H9 (cell line): ENCODE results near the gene JPT2. TPM values are rescaled to one million over a fixed set of nuclear protein-coding genes. Genes with fewer than 3 reads are reported as not detected.

ENCODE experiments used
- DNase-seq: peaks from one replicate; pipeline ENCODE4 v3.0.0-alpha.2; 2017
- H2AFZ ChIP-seq: one replicate; pipeline ENCODE4 v1.6.1; 2013; ENCODE audit warnings: mild to moderate bottlenecking, low read length, control low read depth, moderate library complexity
- H2AK5ac ChIP-seq: 2 replicates; pipeline ENCODE4 v1.6.1; 2013; ENCODE audit warnings: low read length, control low read depth, mixed read lengths; ENCODE audit not compliant: insufficient read length
- H2BK120ac ChIP-seq: one replicate; pipeline ENCODE4 v1.6.1; 2013; ENCODE audit warnings: low read depth, mild to moderate bottlenecking, low read length, control low read depth, inconsistent platforms; ENCODE audit not compliant: poor library complexity, severe bottlenecking
- H2BK12ac ChIP-seq: 2 replicates; pipeline ENCODE4 v1.6.1; 2013; ENCODE audit warnings: low read length, control low read depth, mixed read lengths, low read depth; ENCODE audit not compliant: insufficient read length
- H2BK15ac ChIP-seq: 2 replicates; pipeline ENCODE4 v1.6.1; 2013; ENCODE audit warnings: low read depth, low read length, control low read depth
- H2BK20ac ChIP-seq: one replicate; pipeline ENCODE4 v1.6.1; 2013; ENCODE audit warnings: low read depth, mild to moderate bottlenecking, low read length, control low read depth, inconsistent platforms; ENCODE audit not compliant: poor library complexity, severe bottlenecking
- H2BK5ac ChIP-seq: 2 replicates; pipeline ENCODE4 v1.6.1; 2013; ENCODE audit warnings: low read length, control low read depth, mixed read lengths; ENCODE audit not compliant: insufficient read length
- H3K14ac ChIP-seq: 2 replicates; pipeline ENCODE4 v1.6.1; 2013; ENCODE audit warnings: low read length, control low read depth; ENCODE audit not compliant: insufficient read depth
- H3K18ac ChIP-seq: 2 replicates; pipeline ENCODE4 v1.6.1; 2013; ENCODE audit warnings: low read depth, mild to moderate bottlenecking, mixed read lengths, low read length, control low read depth; ENCODE audit not compliant: insufficient read length
- H3K23ac ChIP-seq: 2 replicates; pipeline ENCODE4 v1.6.1; 2013; ENCODE audit warnings: low read length, control low read depth, mixed read lengths, low read depth; ENCODE audit not compliant: insufficient read length
- H3K23me2 ChIP-seq: 2 replicates; pipeline ENCODE4 v1.6.1; 2013; ENCODE audit warnings: low read depth, mild to moderate bottlenecking, mixed read lengths, low read length, control low read depth; ENCODE audit not compliant: insufficient read length, poor library complexity, severe bottlenecking
- H3K27ac ChIP-seq: 2 replicates; pipeline ENCODE4 v1.5.1; 2013; ENCODE audit warnings: low read length, control low read depth, mixed read lengths, low read depth; ENCODE audit not compliant: insufficient read length
- H3K27me3 ChIP-seq: 2 replicates; pipeline ENCODE4 v1.6.1; 2013; ENCODE audit warnings: low read length, control low read depth, inconsistent platforms; ENCODE audit not compliant: insufficient read depth
- H3K4ac ChIP-seq: 2 replicates; pipeline ENCODE4 v1.6.1; 2013; ENCODE audit warnings: low read depth, mild to moderate bottlenecking, control low read depth, inconsistent platforms, low read length, moderate library complexity
- H3K4me1 ChIP-seq: 2 replicates; pipeline ENCODE4 v1.6.1; 2013; ENCODE audit warnings: low read length, control low read depth, inconsistent platforms; ENCODE audit not compliant: insufficient read depth
- H3K4me2 ChIP-seq: 2 replicates; pipeline ENCODE4 v1.6.1; 2013; ENCODE audit warnings: low read length, control low read depth, mixed read lengths; ENCODE audit not compliant: insufficient read length, insufficient read depth
- H3K56ac ChIP-seq: 2 replicates; pipeline ENCODE4 v1.6.1; 2013; ENCODE audit warnings: low read depth, mild to moderate bottlenecking, mixed read lengths, low read length, control low read depth; ENCODE audit not compliant: insufficient read length
- H3K79me1 ChIP-seq: 2 replicates; pipeline ENCODE4 v1.6.1; 2013; ENCODE audit warnings: low read depth, mild to moderate bottlenecking, moderate library complexity, low read length, control low read depth, inconsistent platforms; ENCODE audit not compliant: insufficient read depth, poor library complexity, severe bottlenecking
- H3K79me2 ChIP-seq: 2 replicates; pipeline ENCODE4 v1.6.1; 2013; ENCODE audit warnings: low read length, control low read depth, inconsistent platforms; ENCODE audit not compliant: insufficient read depth
- H3K9ac ChIP-seq: 2 replicates; pipeline ENCODE4 v1.6.1; 2013; ENCODE audit warnings: low read length, control low read depth, mixed read lengths; ENCODE audit not compliant: insufficient read length; ENCODE audit errors: extremely low read depth
- H3K9me3 ChIP-seq: one replicate; pipeline ENCODE4 v1.6.1; 2013; ENCODE audit warnings: low read depth, low read length, inconsistent platforms; ENCODE audit not compliant: control insufficient read depth
- H3T11ph ChIP-seq: one replicate; pipeline ENCODE4 v1.6.1; 2013; ENCODE audit warnings: mild to moderate bottlenecking, low read length, control low read depth, inconsistent platforms
- H4K20me1 ChIP-seq: one replicate; pipeline ENCODE4 v1.6.1; 2013; ENCODE audit not compliant: control insufficient read depth, insufficient read length, insufficient read depth
- H4K5ac ChIP-seq: 2 replicates; pipeline ENCODE4 v1.6.1; 2013; ENCODE audit warnings: low read depth, mild to moderate bottlenecking, mixed read lengths, low read length, control low read depth; ENCODE audit not compliant: insufficient read length
- H4K8ac ChIP-seq: replicated peaks from 2 replicates; pipeline ENCODE4 v1.6.1; 2013; ENCODE audit warnings: low read length, control low read depth, mixed read lengths, low read depth; ENCODE audit not compliant: insufficient read length
- H4K91ac ChIP-seq: 2 replicates; pipeline ENCODE4 v1.6.1; 2013; ENCODE audit warnings: low read depth, mild to moderate bottlenecking, moderate library complexity, mixed read lengths, low read length, control low read depth; ENCODE audit not compliant: insufficient read length
- H3K27ac Mint-ChIP-seq, 3 experiments: 2 replicates in 2 of 3; 3 replicates in 1 of 3; pipeline ENCODE4 v1.8.0; 2020 to 2021; ENCODE audit warnings: mixed read lengths in 3 of 3, mild to moderate bottlenecking in 1 of 3, moderate library complexity in 1 of 3
- H3K27me3 Mint-ChIP-seq: 2 replicates; pipeline ENCODE4 v1.8.0; 2021; ENCODE audit warnings: low read depth, mild to moderate bottlenecking, moderate library complexity, mixed read lengths
- H3K36me3 Mint-ChIP-seq, 3 experiments: 2 replicates in 2 of 3; 3 replicates in 1 of 3; pipeline ENCODE4 v1.8.0; 2020 to 2021; ENCODE audit warnings: low read depth in 3 of 3, mixed read lengths in 3 of 3; ENCODE audit not compliant: insufficient read depth in 1 of 3
- H3K4me1 Mint-ChIP-seq, 2 experiments: 2 replicates each; pipeline ENCODE4 v1.8.0; 2020; ENCODE audit warnings: mixed read lengths in 2 of 2
- H3K4me3 Mint-ChIP-seq, 2 experiments: 2 replicates in 1 of 2; 3 replicates in 1 of 2; pipeline ENCODE4 v1.8.0; 2020 to 2021; ENCODE audit warnings: mild to moderate bottlenecking in 2 of 2, mixed read lengths in 2 of 2, moderate library complexity in 1 of 2
- H3K9me3 Mint-ChIP-seq, 2 experiments: 2 replicates in 1 of 2; 3 replicates in 1 of 2; pipeline ENCODE4 v1.8.0; 2020; ENCODE audit warnings: mild to moderate bottlenecking in 2 of 2, mixed read lengths in 2 of 2, moderate library complexity in 1 of 2
- CTCF ChIP-seq: fragments of 200-600 bp; sonication (generic); conservative IDR thresholded peaks from 3 replicates; pipeline ENCODE4 v1.8.0; 2021; ENCODE audit warnings: antibody characterized with exemption, mild to moderate bottlenecking
- WGBS: extraction: QIAGEN DNeasy Blood & Tissue Kit; methylation state at CpG from one replicate; pipeline ENCODE4 v1.1.7; 2013; ENCODE audit warnings: missing lambda C conversion rate, low lambda C conversion rate, mixed read lengths; ENCODE audit not compliant: insufficient read length; ENCODE audit errors: extremely low coverage; 5-methylcytosine and 5-hydroxymethylcytosine counted together
- total RNA-seq: library from RNA; stranded (reverse); gene quantifications from 2 replicates; pipeline ENCODE4 v1.2.1, GENCODE V29; 2021

The JPT2 gene
- total RNA-seq, 1 experiment from 2014 or later = 206 TPM

- Histone ChIP-seq H4K91ac (no peak overlapping the region), H2BK12ac (no peak overlapping the region), H4K8ac (no peak overlapping the region), H3K18ac (no peak overlapping the region), H2AFZ (no peak overlapping the region), H2AK5ac (no peak overlapping the region), H3K14ac (no peak overlapping the region; the same call in 1 of the 2 replicates), H2BK15ac (no peak overlapping the region), H3K56ac (no peak overlapping the region), H3K9me3 (peaks cover 15% of the 10 kb centered on the region), H3K79me2 (no peaks in the 10 kb centered on the region), H3T11ph (no peak overlapping the region), H2BK5ac (no peak overlapping the region), H3K23ac (no peak overlapping the region), H3K23me2 (no peaks in the 10 kb centered on the region), H3K4me2 (no peak overlapping the region), H2BK20ac (no peak overlapping the region), H3K4ac (no peak overlapping the region), H4K5ac (no peak overlapping the region), H3K27me3 (no peaks in the 10 kb centered on the region), H2BK120ac (no peak overlapping the region), H3K9ac (no peak overlapping the region), H3K4me1 (no peaks in the 10 kb centered on the region), H3K79me1 (no peaks in the 10 kb centered on the region), H3K27ac (no peak overlapping the region), H4K20me1 (peaks cover 3% of the 10 kb centered on the region)
- Mint-ChIP-seq H3K9me3 (no peaks in the 10 kb centered on the region), H3K27me3 (no peaks in the 10 kb centered on the region; the same call in 1 of the 2 replicates), H3K36me3 (peaks cover 0 to 3% (median 0%) of the 10 kb centered on the region in 3 experiments; a peak in 3 of 7 replicates), H3K27ac (no peak overlapping the region), H3K4me1 (no peaks in the 10 kb centered on the region), H3K4me3 (no peak overlapping the region)
- DNase-seq = no peak
- TF ChIP-seq CTCF = no peak
- no CpG with 5 or more reads among the region's 30 CpGs for WGBS
Measured at GRCh38 chr16:1740781-1741490, 62.9 kb downstream of the JPT2 start.
